Measurements from ENCODE around the gene DPP6.

Gene DPP6

GRCh38 chr7:154425271-154425670 lies 373.1 kb downstream of the DPP6 start:
- no peak for DNase-seq

DNA sequence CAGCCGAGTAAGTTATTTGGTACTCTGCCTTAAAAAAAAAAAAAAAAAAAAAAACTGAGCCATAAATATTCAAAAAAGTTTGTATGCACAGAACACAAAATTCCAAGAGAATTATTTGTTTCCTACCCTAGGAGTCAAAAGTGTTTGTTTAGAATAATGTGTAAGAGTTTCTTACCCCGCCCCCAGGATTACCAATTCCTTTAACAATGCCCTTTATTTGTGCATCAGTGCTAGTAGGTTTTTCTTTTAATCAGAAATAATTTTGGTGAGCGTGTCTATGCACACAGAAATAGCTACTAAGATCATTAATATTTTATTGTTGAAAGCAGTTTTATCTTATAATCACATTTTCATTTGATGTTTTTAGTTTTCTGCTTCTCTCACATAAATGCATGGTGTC lies 374.6 kb downstream of the DPP6 start:
- no peak for DNase-seq

DNA sequence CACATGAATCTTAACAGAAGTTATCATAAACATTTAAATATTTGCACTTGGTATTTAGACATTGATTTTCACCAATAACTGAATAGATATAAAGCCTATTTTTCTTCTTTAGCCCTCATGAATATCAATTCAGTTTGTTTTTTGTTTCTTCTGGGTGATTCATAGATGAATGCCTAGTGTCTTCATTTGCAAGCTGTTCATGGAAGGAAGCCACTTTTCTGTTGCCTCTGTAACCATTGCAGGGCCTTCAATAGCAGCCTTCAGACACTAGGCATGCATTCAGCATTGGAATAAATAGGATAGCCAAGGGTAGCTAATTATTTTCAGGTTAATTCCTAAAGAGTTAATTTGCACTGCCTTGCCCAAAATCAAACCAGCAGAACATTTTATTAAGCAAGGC lies 375.3 kb downstream of the DPP6 start:
- no peak for DNase-seq

DNA sequence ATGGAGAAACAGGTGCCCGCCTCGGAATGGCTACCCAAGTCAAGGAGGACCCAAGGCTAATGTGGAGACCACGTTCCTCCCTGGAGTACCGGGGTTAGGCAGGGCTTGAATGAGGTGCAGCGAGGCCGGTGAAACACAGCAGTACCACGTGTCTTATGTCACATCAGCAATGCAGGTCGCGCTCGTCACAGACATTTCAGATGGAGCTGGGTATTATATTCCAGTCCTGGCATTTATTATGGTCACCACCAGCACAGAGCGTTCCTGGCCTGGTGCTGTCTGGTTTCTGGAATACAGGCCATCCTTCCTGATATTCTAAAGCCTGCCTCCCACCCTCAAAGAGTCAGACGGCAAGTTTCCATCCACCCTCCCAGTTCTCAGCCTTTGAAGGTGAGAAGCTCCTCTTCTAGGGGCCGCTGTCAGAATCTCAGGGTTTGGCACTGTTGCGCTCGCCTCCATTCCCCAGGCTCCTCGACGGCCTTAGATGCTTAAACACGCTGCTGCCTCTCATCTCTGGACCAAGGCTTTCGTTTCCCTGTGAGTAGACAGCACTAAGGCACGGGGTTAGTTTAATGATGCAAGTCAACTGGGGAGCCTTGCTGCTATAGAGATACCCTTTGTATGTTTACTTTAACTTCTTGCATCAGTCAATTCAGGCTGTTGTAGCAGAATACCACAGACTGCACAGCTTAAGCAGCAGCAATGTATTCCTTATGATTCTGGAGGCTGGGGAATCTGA lies 377.6 kb downstream of the DPP6 start:
- DNase-seq: no peak

- no peak for DNase-seq
Measured at GRCh38 chr7:154430640-154431039, 378.4 kb downstream of the DPP6 start.

DNA sequence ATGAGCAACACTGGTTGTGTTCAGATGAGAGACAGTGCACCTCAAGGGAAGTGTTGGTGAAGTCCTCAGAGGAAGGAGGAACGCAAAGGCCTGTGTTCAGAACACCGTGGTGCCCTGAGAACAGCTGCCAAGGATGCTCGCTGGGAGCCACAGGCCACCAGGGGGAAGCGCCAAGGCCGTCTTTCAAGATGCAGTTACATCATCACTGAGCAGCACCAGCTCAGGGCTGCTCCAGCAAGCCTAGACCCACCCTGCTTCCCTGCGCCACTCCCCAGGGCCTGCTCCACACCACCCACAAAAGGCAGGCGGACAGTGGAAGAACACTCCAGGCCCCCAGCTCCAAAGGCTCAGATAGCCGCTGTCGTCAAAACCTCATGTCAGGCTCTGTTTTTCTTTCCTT lies 378.8 kb downstream of the DPP6 start:
- DNase-seq: no peak

- no peak for DNase-seq
Measured at GRCh38 chr7:154433632-154434598, 381.7 kb downstream of the DPP6 start.

- DNase-seq: no peak
Measured at GRCh38 chr7:154436560-154436959, 384.4 kb downstream of the DPP6 start.

GRCh38 chr7:154437234-154437633 lies 385.0 kb downstream of the DPP6 start:
- DNase-seq: no peak

- no peak for DNase-seq
Measured at GRCh38 chr7:154438571-154439367, 386.6 kb downstream of the DPP6 start.

DNA sequence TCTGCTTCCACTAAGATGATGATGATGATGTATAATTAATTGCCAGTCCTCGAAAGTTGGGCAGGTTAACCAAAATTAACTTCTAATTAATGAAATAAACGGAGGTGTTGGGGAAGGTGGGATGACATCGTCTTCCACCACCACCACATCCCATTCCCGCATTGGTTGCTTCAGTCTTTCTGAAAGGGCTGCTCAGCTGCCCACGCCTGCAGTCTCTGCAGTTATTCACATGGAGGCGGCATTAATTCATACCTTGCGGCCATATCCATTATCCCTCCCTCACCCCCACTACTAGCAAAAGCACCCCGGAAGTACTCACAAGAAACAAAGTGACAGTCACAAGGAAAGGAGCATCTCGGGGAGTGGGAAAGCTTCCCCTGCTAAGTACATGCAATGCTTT lies 387.9 kb downstream of the DPP6 start:
- DNase-seq: no peak

- no peak for DNase-seq
Measured at GRCh38 chr7:154440651-154441050, 388.5 kb downstream of the DPP6 start.

GRCh38 chr7:154441811-154442210 lies 389.6 kb downstream of the DPP6 start:
- DNase-seq: no peak

GRCh38 chr7:154442939-154443338 lies 390.7 kb downstream of the DPP6 start:
- no peak for DNase-seq

DNA sequence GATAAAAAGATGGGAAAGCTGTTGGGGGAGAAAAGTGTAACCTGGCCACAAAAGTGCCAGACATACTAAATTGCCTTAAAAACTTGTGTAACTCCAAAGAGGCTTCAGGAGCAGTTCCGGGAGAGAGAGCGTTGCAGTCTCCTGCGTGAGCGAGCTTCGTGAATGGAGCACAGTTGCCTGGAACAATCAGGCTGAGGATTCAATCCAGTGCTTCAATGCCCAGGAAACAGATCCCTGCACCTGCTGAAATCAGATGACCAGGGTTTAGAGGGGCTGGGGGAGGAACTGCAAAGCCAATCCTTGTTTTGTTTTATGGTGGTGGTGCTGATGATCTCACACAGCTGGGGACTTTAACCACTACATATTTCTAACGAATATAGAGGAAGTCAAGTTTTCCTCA lies 398.3 kb downstream of the DPP6 start:
- no peak for DNase-seq

- no peak for DNase-seq
Measured at GRCh38 chr7:154451480-154452457, 399.6 kb downstream of the DPP6 start.

GRCh38 chr7:154463794-154464193 lies 411.6 kb downstream of the DPP6 start:
- DNase-seq: no peak

DNA sequence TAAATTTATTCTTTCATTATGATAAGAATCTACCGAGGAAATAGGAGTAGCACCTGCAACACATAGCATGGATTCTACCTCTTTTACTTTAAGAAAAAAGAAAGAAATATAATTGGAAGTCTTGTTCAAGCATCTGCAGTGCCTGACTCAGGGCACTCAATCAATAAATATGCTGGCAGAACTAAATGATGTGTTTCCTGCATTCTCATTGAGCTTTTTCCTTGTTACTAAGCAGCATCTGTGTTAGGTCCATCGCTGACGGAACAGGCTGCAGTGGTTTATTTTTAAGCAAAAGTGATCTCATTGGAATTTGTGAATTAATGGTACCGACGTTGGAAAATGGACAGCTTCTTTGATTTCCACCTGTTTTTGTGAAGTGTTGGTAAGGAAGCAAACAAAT lies 417.5 kb downstream of the DPP6 start:
- no peak for DNase-seq

- DNase-seq: no peak
Measured at GRCh38 chr7:154472343-154472742, 420.1 kb downstream of the DPP6 start.

DNA sequence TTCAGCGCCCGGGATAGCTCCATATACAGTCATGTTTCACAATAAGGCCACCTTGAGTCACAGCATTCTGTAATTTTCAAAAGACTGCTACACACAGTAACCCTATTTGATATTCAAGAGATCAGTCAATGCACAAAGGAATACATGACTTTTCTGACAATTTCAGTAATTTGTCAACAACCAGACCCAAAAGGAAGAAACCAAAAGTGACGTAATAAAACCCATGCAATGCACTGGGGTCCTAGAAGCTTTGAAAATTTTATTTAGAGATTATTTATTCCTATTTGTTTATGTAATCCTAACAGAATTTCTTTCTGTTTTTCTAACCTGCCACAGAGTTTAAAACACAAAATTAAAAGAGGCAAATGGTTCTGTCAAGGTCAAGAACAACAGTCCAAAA lies 421.2 kb downstream of the DPP6 start:
- DNase-seq: no peak

- no peak for DNase-seq
Measured at GRCh38 chr7:154474903-154475520, 422.8 kb downstream of the DPP6 start.

GRCh38 chr7:154475864-154476263 lies 423.7 kb downstream of the DPP6 start:
- no peak for DNase-seq
